NOMO-1 treated with DMSO at 0.1 percent for 48 hours (cell line): ENCODE measurements around the gene HLA-B.

Experiments used
- DNase-seq: peaks from one replicate; lab custom pipeline; 2025; ENCODE audit not compliant: unreplicated experiment; lab: John Stamatoyannopoulos, UW

The HLA-B gene

GRCh38 chr6:31308050-31308844 is 48.7 kb downstream of the HLA-B start:
- DNase-seq = no peak

- DNase-seq = no peak
Measured at GRCh38 chr6:31307669-31308049, 49.3 kb downstream of the HLA-B start.

GRCh38 chr6:31305703-31306219 is 51.2 kb downstream of the HLA-B start:
- no peak for DNase-seq

DNA sequence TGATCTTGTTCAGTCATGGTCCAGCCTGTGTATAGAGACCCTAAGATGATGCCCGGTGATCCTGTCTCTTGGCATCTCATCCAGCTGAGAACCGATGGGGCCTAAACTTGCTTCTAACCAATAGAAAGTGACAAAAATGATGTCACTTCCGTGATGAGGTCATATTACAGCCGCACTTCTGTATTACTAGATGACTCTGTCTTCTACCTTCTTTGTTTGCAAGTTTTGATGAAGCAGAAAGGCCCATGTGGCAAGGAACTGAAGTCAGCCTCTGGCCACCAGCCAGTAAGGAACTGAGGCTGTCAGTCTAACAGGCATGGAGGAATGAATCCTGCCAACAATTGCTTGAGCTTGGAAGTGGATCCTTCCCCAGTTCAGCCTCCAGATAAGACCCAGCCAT is 52.3 kb downstream of the HLA-B start:
- no peak for DNase-seq
